HepG2 (cell line): ENCODE results near the gene WNK1. TPM values are rescaled to one million over a fixed set of nuclear protein-coding genes. Genes with fewer than 3 reads are reported as not detected.
A peak's percentile ranks its signal among the peaks of the same experiment; 100 is the strongest.

ENCODE experiments used
- BRD4 ChIP-seq: sonication (generic); formaldehyde crosslinking; IDR thresholded peaks from 2 replicates; pipeline ENCODE4 v1.4.0; 2020; ENCODE audit warnings: missing genetic modification reagents
- CAMTA2 ChIP-seq: sonication (generic); formaldehyde crosslinking; IDR thresholded peaks from 2 replicates; pipeline ENCODE4 v1.4.0; 2020; ENCODE audit warnings: mild to moderate bottlenecking, missing genetic modification reagents, borderline replicate concordance
- CBX1 ChIP-seq: IDR thresholded peaks from one replicate; pipeline ENCODE4 v1.6.1; 2016; ENCODE audit warnings: antibody characterized with exemption, low read depth
- FOXO1 ChIP-seq: sonication (generic); formaldehyde crosslinking; IDR thresholded peaks from 2 replicates; pipeline ENCODE4 v1.4.0; 2020; ENCODE audit warnings: missing genetic modification reagents
- GTF2F1 ChIP-seq: fragments of 150-350 bp; IDR thresholded peaks from 2 replicates; pipeline ENCODE4 v1.6.1; 2014; ENCODE audit warnings: low read length
- KAT8 ChIP-seq: IDR thresholded peaks from 2 replicates; pipeline ENCODE4 v1.6.1; 2016; ENCODE audit warnings: missing genetic modification reagents, missing compliant biosample characterization
- KDM3A ChIP-seq: IDR thresholded peaks from 2 replicates; pipeline ENCODE4 v1.6.1; 2018; ENCODE audit warnings: low read depth, missing compliant biosample characterization
- MAFG ChIP-seq: sonication (generic); formaldehyde crosslinking; IDR thresholded peaks from 2 replicates; pipeline ENCODE4 v1.5.1; 2020; ENCODE audit warnings: mild to moderate bottlenecking, missing genetic modification reagents
- MED13 ChIP-seq: sonication (generic); formaldehyde crosslinking; IDR thresholded peaks from 2 replicates; pipeline ENCODE4 v1.5.0; 2020; ENCODE audit warnings: missing genetic modification reagents
- NAIF1 ChIP-seq: sonication (generic); formaldehyde crosslinking; IDR thresholded peaks from 2 replicates; pipeline ENCODE4 v1.5.0; 2020; ENCODE audit warnings: mild to moderate bottlenecking, missing genetic modification reagents, borderline replicate concordance
- PAWR ChIP-seq: sonication (generic); formaldehyde crosslinking; IDR thresholded peaks from 2 replicates; pipeline ENCODE4 v1.4.0; 2020; ENCODE audit warnings: missing genetic modification reagents, mild to moderate bottlenecking, borderline replicate concordance
- PCBP1 ChIP-seq: fragments of 200-400 bp; formaldehyde crosslinking; IDR thresholded peaks from 2 replicates; pipeline ENCODE4 v1.6.1; 2017; ENCODE audit warnings: mild to moderate bottlenecking, low read depth, low read length, borderline replicate concordance
- RFX5 ChIP-seq: IDR thresholded peaks from 2 replicates; pipeline ENCODE4 v1.6.1; 2011; ENCODE audit warnings: low read depth, low read length, improper control_type of control experiment
- SIN3A ChIP-seq: IDR thresholded peaks from 2 replicates; pipeline ENCODE4 v1.6.1; 2011; ENCODE audit warnings: low read depth, mild to moderate bottlenecking, control low read depth, low read length, borderline replicate concordance
- SMARCE1 ChIP-seq: fragments of 450-650 bp; IDR thresholded peaks from 2 replicates; pipeline ENCODE4 v1.6.1; 2017; ENCODE audit warnings: borderline replicate concordance
- SRY ChIP-seq: sonication (generic); formaldehyde crosslinking; IDR thresholded peaks from 2 replicates; pipeline ENCODE4 v1.8.0; 2022; ENCODE audit warnings: mild to moderate bottlenecking, missing genetic modification reagents
- ZNF17 ChIP-seq: sonication (generic); formaldehyde crosslinking; IDR thresholded peaks from 2 replicates; pipeline ENCODE4 v1.5.0; 2020; ENCODE audit warnings: mild to moderate bottlenecking, missing genetic modification reagents
- ZNF256 ChIP-seq: sonication (generic); formaldehyde crosslinking; conservative IDR thresholded peaks from 2 replicates; pipeline ENCODE4 v1.4.0; 2020; ENCODE audit warnings: missing genetic modification reagents
- ZNF3 ChIP-seq: IDR thresholded peaks from 2 replicates; pipeline ENCODE4 v1.7.0; 2017; ENCODE audit warnings: inconsistent platforms
- ZNF724P ChIP-seq: sonication (generic); formaldehyde crosslinking; IDR thresholded peaks from 2 replicates; pipeline ENCODE4 v1.8.0; 2022; ENCODE audit warnings: missing genetic modification reagents, borderline replicate concordance
- ZNF766 ChIP-seq: sonication (generic); formaldehyde crosslinking; IDR thresholded peaks from 2 replicates; pipeline ENCODE4 v1.5.0; 2020; ENCODE audit warnings: missing genetic modification reagents, borderline replicate concordance
- ZNF768 ChIP-seq: sonication (generic); formaldehyde crosslinking; IDR thresholded peaks from 2 replicates; pipeline ENCODE4 v1.4.0; 2020; ENCODE audit warnings: missing genetic modification reagents
- ZNF878 ChIP-seq: sonication (generic); formaldehyde crosslinking; IDR thresholded peaks from 2 replicates; pipeline ENCODE4 v1.8.1; 2023; ENCODE audit warnings: mild to moderate bottlenecking, missing genetic modification reagents, moderate library complexity
- polyA plus RNA-seq, 8 experiments: library from polyadenylated mRNA; depleted of rRNA in 3 of 8; stranded (reverse) in 7 of 8; unstranded in 1 of 8; fragments of >200 nt; fragmentation: Illumina TruSeq in 4 of 8; extraction: Trizol in 4 of 8; gene quantifications; 2 replicates each; pipeline versions ENCODE4 v1.2.1 to v1.2.3, GENCODE V29; 2011 to 2016; ENCODE audit warnings: low read depth in 4 of 8, missing spikeins in 1 of 8, mixed read lengths in 1 of 8; ENCODE audit not compliant: insufficient read depth in 1 of 8
- total RNA-seq, 5 experiments: library from RNA; depleted of rRNA; stranded (reverse); fragments of >200 nt; fragmentation: Illumina TruSeq; extraction: Trizol; gene quantifications; 2 replicates each; pipeline ENCODE4 v1.2.3, GENCODE V29; 2016; ENCODE audit warnings: low read depth in 1 of 5
- TF ChIP-seq, protein P1 (sequence below): sonication (generic); formaldehyde crosslinking; IDR thresholded peaks from 2 replicates; pipeline ENCODE4 v1.4.0; 2020; ENCODE audit warnings: missing genetic modification reagents, mild to moderate bottlenecking, borderline replicate concordance
- TF ChIP-seq, protein P2 (sequence below): sonication (generic); formaldehyde crosslinking; IDR thresholded peaks from 2 replicates; pipeline ENCODE4 v1.4.0; 2020; ENCODE audit warnings: missing genetic modification reagents, borderline replicate concordance
- TF ChIP-seq, protein P3 (sequence below): sonication (generic); formaldehyde crosslinking; IDR thresholded peaks from 2 replicates; pipeline ENCODE4 v1.4.0; 2020; ENCODE audit warnings: missing genetic modification reagents, borderline replicate concordance

The WNK1 gene
- total and polyA plus RNA-seq, 2 of the 13 experiments (the other 11 are each of a cell fraction or from before 2014, with no cell fraction given), result 31.1 to 54.8 TPM

DNA sequence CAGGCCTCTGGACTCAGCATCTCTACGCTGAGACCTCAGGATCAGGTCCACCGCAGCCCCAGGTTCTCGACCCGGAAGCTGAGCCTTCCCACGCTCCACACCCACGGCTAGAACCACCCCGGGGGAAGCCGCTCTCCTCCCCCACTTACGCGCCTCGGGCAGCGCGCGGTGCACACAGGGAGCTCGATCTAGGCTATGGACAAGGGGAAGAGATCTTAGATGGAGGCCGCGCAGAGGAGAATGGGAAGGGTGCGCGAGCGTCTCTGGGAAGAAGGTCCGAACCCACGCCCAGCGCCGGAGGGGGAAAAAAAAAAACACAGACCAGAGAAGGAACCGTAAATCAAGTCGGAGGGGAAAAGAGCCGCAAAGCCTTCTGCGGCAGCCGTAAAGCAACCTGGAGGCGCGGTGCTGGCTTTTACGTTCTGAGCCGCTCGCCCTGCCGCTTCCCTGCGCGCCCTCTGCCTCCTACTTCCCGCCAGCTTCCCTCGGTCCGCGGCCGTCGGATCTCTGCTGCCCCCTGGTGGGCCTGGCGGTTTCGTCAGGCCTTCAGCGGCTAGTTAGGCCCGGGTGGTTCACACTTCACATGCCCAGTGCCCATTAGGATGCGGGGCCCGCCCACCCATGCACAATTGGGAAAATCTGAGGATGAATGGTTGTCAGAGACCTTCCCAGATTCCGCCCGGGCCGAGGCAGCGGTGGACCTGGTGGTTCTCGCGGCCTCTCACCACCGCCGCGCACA lies 197.2 kb downstream of the WNK1 start, which contains the start of gene RAD52 (continued):
- TF ChIP-seq, protein P1, sequence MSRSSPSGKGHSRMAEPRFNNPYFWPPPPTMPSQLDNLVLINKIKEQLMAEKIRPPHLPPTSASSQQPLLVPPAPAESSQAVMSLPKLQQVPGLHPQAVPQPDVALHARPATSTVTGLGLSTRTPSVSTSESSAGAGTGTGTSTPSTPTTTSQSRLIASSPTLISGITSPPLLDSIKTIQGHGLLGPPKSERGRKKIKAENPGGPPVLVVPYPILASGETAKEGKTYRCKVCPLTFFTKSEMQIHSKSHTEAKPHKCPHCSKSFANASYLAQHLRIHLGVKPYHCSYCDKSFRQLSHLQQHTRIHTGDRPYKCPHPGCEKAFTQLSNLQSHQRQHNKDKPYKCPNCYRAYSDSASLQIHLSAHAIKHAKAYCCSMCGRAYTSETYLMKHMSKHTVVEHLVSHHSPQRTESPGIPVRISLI, result peak; percentile 100
- no peak for TF ChIP-seq SMARCE1
- peak; percentile 48; the same call in 1 of the 2 replicates for TF ChIP-seq ZNF768
- peak; percentile 26; the same call in 1 of the 2 replicates for TF ChIP-seq FOXO1 (CRISPR knock-in tag)
- no peak for TF ChIP-seq CBX1
- TF ChIP-seq NAIF1, result peak; percentile 83
- 0 out of 2 replicates have a peak, but pooled peaks have one; percentile 56 for TF ChIP-seq PCBP1
- TF ChIP-seq GTF2F1, result no peak
- no peak for TF ChIP-seq SRY
- TF ChIP-seq MED13, result no peak
- TF ChIP-seq MAFG, result no peak
- TF ChIP-seq PAWR, result no peak
- TF ChIP-seq SIN3A, result no peak
- no peak for TF ChIP-seq BRD4 (CRISPR knock-in tag)
- TF ChIP-seq ZNF3, result no peak
- TF ChIP-seq, protein P2, sequence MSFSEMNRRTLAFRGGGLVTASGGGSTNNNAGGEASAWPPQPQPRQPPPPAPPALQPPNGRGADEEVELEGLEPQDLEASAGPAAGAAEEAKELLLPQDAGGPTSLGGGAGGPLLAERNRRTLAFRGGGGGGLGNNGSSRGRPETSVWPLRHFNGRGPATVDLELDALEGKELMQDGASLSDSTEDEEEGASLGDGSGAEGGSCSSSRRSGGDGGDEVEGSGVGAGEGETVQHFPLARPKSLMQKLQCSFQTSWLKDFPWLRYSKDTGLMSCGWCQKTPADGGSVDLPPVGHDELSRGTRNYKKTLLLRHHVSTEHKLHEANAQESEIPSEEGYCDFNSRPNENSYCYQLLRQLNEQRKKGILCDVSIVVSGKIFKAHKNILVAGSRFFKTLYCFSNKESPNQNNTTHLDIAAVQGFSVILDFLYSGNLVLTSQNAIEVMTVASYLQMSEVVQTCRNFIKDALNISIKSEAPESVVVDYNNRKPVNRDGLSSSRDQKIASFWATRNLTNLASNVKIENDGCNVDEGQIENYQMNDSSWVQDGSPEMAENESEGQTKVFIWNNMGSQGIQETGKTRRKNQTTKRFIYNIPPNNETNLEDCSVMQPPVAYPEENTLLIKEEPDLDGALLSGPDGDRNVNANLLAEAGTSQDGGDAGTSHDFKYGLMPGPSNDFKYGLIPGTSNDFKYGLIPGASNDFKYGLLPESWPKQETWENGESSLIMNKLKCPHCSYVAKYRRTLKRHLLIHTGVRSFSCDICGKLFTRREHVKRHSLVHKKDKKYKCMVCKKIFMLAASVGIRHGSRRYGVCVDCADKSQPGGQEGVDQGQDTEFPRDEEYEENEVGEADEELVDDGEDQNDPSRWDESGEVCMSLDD (CRISPR knock-in tag), result peak; percentile 53; the same call in 1 of the 2 replicates
- peak; percentile 76; the same call in 1 of the 2 replicates for TF ChIP-seq ZNF878
- TF ChIP-seq ZNF256, result no peak
- no peak for TF ChIP-seq ZNF766 (CRISPR knock-in tag)
- peak; percentile 87; the same call in 1 of the 2 replicates for TF ChIP-seq KDM3A (CRISPR knock-in tag)
- no peak for TF ChIP-seq RFX5
- peak; percentile 96 for TF ChIP-seq KAT8 (CRISPR knock-in tag)
- TF ChIP-seq, protein P3, sequence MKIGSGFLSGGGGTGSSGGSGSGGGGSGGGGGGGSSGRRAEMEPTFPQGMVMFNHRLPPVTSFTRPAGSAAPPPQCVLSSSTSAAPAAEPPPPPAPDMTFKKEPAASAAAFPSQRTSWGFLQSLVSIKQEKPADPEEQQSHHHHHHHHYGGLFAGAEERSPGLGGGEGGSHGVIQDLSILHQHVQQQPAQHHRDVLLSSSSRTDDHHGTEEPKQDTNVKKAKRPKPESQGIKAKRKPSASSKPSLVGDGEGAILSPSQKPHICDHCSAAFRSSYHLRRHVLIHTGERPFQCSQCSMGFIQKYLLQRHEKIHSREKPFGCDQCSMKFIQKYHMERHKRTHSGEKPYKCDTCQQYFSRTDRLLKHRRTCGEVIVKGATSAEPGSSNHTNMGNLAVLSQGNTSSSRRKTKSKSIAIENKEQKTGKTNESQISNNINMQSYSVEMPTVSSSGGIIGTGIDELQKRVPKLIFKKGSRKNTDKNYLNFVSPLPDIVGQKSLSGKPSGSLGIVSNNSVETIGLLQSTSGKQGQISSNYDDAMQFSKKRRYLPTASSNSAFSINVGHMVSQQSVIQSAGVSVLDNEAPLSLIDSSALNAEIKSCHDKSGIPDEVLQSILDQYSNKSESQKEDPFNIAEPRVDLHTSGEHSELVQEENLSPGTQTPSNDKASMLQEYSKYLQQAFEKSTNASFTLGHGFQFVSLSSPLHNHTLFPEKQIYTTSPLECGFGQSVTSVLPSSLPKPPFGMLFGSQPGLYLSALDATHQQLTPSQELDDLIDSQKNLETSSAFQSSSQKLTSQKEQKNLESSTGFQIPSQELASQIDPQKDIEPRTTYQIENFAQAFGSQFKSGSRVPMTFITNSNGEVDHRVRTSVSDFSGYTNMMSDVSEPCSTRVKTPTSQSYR (CRISPR knock-in tag), result peak; percentile 80
- 0 out of 2 replicates have a peak, but pooled peaks have one; percentile 73 for TF ChIP-seq CAMTA2 (CRISPR knock-in tag)
- no peak for TF ChIP-seq ZNF17
- no peak for TF ChIP-seq ZNF724P
